Omental fat pad (tissue), 4 donors: Measurements from ENCODE around the gene RBMS3. TPM values are rescaled to one million over a fixed set of nuclear protein-coding genes. Genes with fewer than 3 reads are reported as not detected.
A peak's percentile ranks its signal among the peaks of the same experiment; 100 is the strongest.

Source experiments
- ATAC-seq: fragments of 150-250 bp; one replicate; pipeline ENCODE4 v1.9.1; 2016; ENCODE audit warnings: mild to moderate bottlenecking, moderate library complexity; ENCODE audit not compliant: low FRiP score
- DNase-seq: peaks from one replicate; pipeline ENCODE4 v3.0.0-alpha.2; 2019; ENCODE audit warnings: low spot score
- total RNA-seq, 4 donors: library from RNA; depleted of rRNA; stranded (reverse); fragments of >200 nt; gene quantifications; one replicate each; pipeline ENCODE4 v1.1.0, GENCODE V29; 2016
- TF ChIP-seq, protein P1 (sequence below), 3 donors: fragments of 450-650 bp; IDR thresholded peaks; one replicate each; pipeline ENCODE4 v1.5.1; 2016 to 2017; ENCODE audit warnings: antibody characterized with exemption in 3 of 3, mild to moderate bottlenecking in 3 of 3, moderate library complexity in 2 of 3

The RBMS3 gene
- total RNA-seq, 4 donors from 2014 or later: 61.5 to 185 (median 120) TPM

DNA sequence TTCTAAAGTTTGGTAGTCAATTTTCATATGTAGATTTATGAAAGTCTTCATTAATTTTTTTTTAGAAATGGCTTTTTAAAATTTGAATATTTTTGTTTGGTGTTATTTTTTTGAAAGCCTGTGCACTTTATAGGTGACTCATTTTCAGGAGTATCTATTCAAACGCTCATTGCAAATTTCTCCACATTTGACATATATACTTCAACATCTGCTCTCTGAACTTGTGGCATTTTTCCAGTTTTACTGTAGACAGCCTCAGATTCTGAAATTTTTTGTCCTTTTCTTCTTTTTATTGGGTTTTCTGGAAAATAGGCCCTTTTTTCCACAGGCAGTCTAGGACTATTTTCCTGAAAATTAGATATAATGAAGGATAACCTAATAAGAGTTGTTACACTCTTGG is 396.6 kb downstream of the RBMS3 start:
- TF ChIP-seq, protein P1, sequence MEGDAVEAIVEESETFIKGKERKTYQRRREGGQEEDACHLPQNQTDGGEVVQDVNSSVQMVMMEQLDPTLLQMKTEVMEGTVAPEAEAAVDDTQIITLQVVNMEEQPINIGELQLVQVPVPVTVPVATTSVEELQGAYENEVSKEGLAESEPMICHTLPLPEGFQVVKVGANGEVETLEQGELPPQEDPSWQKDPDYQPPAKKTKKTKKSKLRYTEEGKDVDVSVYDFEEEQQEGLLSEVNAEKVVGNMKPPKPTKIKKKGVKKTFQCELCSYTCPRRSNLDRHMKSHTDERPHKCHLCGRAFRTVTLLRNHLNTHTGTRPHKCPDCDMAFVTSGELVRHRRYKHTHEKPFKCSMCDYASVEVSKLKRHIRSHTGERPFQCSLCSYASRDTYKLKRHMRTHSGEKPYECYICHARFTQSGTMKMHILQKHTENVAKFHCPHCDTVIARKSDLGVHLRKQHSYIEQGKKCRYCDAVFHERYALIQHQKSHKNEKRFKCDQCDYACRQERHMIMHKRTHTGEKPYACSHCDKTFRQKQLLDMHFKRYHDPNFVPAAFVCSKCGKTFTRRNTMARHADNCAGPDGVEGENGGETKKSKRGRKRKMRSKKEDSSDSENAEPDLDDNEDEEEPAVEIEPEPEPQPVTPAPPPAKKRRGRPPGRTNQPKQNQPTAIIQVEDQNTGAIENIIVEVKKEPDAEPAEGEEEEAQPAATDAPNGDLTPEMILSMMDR (IDR thresholded peaks at IDR 0.05): no peak
- ATAC-seq (no peak), DNase-seq (no peak)

GRCh38 chr3:29679944-29680343 is 399.1 kb downstream of the RBMS3 start:
- TF ChIP-seq, protein P1 (IDR thresholded peaks at IDR 0.05): no peak
- DNase-seq (no peak), ATAC-seq (no peak)

GRCh38 chr3:29683018-29683993 is 402.4 kb downstream of the RBMS3 start:
- no peak for DNase-seq
- peak; percentile 67 for ATAC-seq
- TF ChIP-seq, protein P1 (IDR thresholded peaks at IDR 0.05): no peak

- TF ChIP-seq, protein P1 (IDR thresholded peaks at IDR 0.05): no peak
- no peak for DNase-seq
- ATAC-seq: no peak
These were observed 406.2 kb downstream of the RBMS3 start for GRCh38 chr3:29686889-29687592.

DNA sequence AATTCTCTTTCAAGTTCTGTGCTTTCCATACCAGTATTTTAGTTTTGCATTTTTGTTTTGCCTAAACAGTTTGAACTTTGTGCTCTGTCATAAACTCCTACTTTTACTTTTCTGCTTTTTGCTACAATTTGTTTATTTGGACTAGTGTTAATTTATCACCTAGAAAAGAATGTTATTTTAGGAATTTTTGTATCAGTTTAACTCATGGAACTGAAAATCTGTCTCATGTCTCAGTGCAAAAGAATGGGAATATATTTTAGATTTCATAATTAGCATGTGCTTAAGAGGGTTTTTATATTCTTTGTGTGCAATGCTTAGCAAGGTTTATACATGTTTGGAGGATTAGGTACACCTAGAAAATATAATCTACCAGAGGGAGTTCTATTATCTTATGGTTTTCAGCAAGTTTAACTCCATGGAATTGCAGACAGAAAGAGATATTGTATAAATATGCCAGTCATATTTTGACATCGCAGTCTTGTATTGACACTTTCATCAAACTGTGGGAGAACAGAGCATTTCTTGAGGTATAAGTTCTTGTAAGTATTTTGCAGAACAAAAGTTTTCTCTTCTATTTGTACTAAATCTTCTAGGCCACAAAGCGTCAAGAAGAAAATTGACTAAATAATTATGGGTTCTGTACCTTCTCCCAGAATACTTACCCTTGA is 409.9 kb downstream of the RBMS3 start:
- TF ChIP-seq, protein P1 (IDR thresholded peaks at IDR 0.05): no peak
- ATAC-seq (no peak), DNase-seq (no peak)

- DNase-seq (no peak), ATAC-seq (peak; percentile 79)
- TF ChIP-seq, protein P1 (IDR thresholded peaks at IDR 0.05): no peak
These were observed 413.0 kb downstream of the RBMS3 start for GRCh38 chr3:29693863-29694262.
